EH (cell line): ENCODE data around the gene AATK.
"Not testable (repeated sequence)": the region's sequence is repeated elsewhere in the genome, so short reads cannot be mapped to it uniquely, and the experiment has no call there.

ENCODE experiments used
- DNase-seq: peaks from one replicate; pipeline ENCODE4 v3.0.0-alpha.2; 2015; ENCODE audit warnings: low read depth

AATK gene

GRCh38 chr17:81091774-81092517, 74.1 kb downstream of the AATK start:
- no peak for DNase-seq

DNA sequence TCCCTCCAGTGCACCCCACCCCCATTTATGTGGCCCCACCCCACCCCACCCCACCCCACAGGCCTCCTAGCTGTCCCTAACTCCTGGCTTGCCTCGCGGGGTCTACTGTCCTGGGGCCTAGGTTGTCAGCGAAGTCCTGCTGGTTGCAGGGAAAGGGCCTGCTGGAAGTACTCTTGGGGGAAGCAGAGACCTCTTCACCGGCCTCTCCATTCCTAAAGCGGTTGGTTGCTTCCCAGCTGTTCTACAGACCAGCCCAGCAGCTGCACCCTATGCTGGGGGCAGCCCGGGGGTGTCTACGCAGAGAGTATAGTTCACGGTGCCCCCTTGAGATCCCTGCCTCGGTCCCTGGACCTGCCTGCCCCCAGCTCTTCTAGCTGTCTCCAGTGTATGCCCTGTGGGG, 74.9 kb downstream of the AATK start:
- DNase-seq, result no peak

GRCh38 chr17:81090361-81091136, 75.5 kb downstream of the AATK start:
- DNase-seq, result peak; percentile 27

GRCh38 chr17:81086789-81087551, 79.1 kb downstream of the AATK start:
- no peak for DNase-seq

- no peak for DNase-seq
Observed at GRCh38 chr17:81085420-81085911, 80.6 kb downstream of the AATK start.

DNA sequence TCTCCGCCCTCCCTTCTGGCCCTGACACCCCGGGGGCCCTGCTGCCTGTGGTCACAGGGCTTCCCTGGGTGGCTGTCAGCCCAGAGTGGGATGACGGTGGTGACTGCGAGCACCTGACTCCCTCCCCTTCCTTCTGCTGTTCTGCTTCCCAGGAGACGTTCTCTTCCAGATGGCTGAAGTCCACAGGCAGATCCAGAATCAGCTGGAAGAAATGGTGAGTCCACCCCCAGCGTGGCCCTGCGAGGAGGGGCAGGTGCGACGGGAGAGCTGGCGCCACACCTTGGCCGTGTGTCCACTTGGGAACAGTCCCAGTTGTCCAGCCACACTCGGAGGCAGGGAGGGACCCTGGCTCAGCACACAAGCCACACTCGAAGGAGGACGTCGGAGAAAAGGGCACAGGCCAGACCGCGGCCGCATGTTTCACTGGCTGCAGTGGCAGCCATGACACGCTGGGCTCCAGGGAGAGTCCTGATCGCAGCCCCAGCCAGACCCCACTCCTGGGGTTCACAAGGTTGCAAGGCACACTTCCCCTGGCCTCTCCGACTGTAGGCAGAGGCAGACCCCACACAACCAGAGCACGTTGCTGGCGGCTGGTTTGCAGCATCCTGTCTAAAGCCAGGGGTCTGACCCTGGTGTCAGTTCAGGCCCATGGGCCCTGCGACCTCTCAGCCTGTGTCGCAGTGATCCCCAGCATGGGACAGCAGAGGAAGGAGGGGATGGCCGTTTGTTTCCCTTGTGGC, 81.2 kb downstream of the AATK start:
- no peak for DNase-seq

- DNase-seq, result no peak
Observed at GRCh38 chr17:81083125-81083765, 82.8 kb downstream of the AATK start.

DNA sequence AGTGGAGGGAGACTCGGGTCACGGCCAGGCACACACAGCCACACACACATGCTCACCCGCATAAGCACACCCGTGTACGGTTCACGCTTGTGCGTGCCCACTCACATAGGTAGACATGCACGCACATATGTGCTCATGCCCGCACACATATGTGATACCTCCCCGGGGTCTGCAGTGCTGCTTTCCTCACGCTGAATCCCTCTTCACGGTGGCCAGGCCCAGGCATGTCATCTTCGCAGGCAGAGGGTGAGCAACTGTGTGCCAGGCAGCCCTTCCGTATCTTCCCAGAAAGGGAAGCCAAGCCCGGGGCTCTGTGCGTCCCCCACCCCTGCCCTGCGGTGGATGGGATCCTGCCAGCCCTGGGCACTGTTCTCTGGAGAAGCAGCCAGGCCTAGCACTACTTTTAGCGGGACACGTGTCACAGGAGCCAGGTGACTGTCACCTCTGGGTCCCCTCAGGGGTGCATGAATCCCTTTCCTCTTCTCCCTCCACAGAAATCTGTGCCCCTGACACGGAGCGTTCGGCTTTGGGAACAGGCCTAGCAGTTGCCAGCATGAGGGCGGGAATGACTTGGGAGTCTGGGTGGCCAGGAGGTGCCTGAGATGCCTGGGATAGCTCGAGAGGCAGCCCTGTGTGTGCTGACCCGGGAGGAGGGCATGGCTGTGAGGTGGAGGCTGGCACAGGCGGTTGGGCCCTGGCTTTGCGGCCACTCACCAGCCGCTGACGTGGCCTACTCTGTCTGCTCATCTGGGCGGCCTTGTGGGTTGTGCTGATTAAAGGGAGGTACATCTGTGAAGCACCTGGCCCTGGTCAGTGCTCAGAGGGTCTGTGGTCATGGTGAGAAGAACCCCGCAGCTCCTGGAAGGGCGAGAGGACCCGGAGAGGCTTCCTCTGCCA, 83.6 kb downstream of the AATK start:
- no peak for DNase-seq

DNA sequence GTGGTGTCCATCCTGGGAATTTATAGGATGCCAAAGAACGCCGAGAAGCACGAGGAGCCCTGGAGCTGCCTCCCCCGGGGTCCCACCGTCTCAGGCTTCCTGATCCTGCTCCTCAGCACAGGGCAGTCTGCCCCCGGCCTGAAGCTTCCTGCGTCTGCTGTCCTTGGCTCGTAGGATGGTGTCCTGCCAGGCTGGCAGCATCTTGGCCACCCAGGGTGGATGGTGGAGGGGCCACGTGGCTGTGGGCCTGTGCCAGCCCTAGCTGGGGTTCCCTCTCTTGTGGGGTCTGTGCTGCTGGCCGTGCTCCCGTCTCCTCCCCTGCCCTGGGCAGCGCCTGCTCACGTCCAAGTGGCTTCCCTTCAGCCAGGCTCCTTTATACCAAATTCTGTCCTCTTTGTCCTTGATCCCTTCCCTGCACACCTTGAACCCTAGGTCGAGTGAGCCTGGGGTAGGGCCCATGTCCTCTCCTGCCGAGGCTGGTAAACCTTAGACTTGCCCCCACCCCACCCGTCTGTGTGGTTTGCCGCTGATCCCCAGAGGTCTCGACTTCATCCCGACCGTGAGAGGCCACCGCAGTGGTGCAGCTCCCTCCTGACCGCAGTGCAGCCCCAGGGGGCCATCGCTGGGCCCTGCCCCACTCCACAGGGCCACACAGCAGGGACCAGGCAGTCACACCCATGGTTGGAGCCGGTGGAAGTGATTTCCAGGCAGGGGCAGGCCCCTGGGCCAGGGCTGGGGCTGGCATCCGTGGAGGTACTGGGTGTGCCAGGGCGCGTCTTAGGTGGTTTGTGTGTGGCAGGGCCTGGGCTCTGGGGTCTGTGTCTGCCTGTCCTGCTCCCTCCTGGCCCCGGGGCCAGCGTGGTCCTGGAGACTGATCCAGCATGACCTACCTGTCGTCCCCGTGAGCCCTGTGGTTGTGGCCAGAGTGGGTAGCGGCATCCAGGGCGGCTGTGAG, 84.5 kb downstream of the AATK start:
- no peak for DNase-seq

- no peak for DNase-seq
Observed at GRCh38 chr17:81080019-81080418, 86.0 kb downstream of the AATK start.

DNA sequence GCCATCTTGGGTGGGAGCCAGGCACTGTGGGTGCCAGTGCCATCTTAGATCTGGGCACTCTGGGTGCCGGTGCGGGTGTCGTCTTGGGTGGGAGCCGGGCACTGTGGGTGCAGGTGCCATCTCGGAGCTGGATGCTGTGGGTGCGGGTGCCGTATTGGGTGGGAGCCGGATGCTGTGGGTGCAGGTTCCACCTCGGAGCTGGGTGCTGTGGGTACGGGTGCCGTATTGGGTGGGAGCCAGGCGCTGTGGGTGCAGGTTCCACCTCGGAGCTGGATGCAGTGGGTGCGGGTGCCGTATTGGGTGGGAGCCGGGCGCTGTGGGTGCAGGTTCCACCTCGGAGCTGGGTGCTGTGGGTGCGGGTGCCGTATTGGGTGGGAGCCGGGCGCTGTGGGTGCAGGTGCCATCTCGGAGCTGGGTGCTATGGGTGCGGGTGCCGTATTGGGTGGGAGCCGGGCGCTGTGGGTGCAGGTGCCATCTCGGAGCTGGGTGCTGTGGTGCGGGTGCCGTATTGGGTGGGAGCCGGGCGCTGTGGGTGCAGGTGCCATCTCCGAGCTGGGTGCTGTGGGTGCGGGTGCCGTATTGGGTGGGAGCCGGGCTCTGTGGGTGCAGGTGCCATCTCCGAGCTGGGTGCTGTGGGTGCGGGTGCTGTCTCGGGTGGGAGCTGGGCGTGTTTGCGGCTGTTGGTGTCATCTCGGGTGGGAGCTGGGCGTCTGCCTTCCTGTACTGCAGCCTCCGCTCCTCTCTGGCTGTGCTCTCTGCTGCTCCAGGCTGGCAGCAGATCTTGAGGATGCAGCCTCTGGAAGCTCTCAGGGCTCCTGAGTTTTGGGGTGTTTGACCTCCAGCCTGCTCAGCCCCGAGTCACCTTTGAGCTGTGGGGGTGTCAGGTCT, 87.8 kb downstream of the AATK start:
- DNase-seq, result not testable (repeated sequence)

- DNase-seq, result no peak
Observed at GRCh38 chr17:81076141-81076679, 89.8 kb downstream of the AATK start.

DNA sequence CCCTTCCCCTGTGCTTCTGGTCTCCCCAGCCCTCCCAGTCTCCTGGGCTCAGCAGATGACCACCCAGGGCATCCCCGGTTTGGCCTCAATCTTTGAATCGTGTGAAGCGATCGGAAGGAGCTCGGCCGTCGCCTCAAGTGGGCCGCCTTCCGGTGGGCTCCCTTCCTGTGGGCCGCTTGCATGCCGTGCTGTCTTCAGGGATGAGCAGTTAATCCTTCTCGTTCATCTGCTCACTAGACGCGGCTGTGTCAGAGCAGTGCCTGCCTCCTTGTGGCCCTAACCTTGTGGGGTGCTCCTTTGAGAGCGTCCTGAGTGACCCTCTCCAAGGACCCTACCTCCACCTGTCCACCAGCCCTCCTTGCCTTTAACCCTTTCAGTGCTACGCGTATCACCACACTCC, 90.7 kb downstream of the AATK start:
- DNase-seq, result no peak

DNA sequence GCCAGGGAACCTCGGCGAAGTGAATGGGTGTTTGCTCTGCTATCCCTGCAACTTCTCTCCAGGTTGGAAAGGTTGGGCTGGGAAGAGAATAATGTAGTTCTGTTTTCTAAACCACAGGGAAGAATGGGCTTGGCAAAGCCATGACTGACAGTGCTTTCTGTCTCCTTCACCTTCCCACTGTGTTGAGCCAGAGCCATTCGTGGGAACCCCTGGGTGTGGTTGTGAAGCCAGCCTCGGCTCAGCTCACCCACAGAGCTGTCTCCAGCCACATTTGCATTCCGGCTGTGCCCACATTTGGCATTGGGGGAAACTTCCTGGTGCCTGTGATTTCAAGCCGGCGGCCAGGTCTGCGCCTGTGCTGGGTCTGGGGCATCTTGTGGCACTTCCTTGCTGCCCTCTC, 91.1 kb downstream of the AATK start:
- no peak for DNase-seq

- no peak for DNase-seq
Observed at GRCh38 chr17:81073967-81074839, 91.8 kb downstream of the AATK start.

GRCh38 chr17:81071761-81072741, 94.0 kb downstream of the AATK start:
- DNase-seq, result no peak
